Esophagus squamous epithelium (tissue), 4 donors: ENCODE data around the gene CDK5RAP1.

Experiments used
- CTCF ChIP-seq, 6 experiments: fragments of 450-650 bp in 4 of 6; fragments of 200-600 bp in 2 of 6; sonication (generic) in 2 of 6; IDR thresholded peaks; one replicate each; pipeline ENCODE4 v1.5.1; 2016 to 2019; ENCODE audit warnings: antibody characterized with exemption in 6 of 6, mild to moderate bottlenecking in 4 of 6, moderate library complexity in 4 of 6
- POLR2A ChIP-seq, 4 donors: fragments of 450-650 bp; IDR thresholded peaks; one replicate each; pipeline ENCODE4 v1.6.1; 2017; ENCODE audit warnings: antibody characterized with exemption in 4 of 4, mild to moderate bottlenecking in 4 of 4, moderate library complexity in 3 of 4

GRCh38 chr20:33309631-33310030 is 91.7 kb downstream of the CDK5RAP1 start:
- TF ChIP-seq CTCF (IDR thresholded peaks at IDR 0.05) (no peak), POLR2A (IDR thresholded peaks at IDR 0.05) (no peak)
